ENCODE measurements around the gene MEGF11. TPM values are rescaled to one million over a fixed set of nuclear protein-coding genes. Genes with fewer than 3 reads are reported as not detected.
A peak's percentile ranks its signal among the peaks of the same experiment; 100 is the strongest.

Gene MEGF11
- total RNA-seq, 2 experiments from 2014 or later, result 0.05 TPM; not detected in 1

GRCh38 chr15:65923264-65923663 lies 330.3 kb downstream of the MEGF11 start:
- Mint-ChIP-seq H3K4me1 (ENCODE audit: low read depth) (peaks cover 10% of the 10 kb centered on the region), H3K4me3 (no peak overlapping the region), H3K36me3 (ENCODE audit: low read depth) (no peaks in the 10 kb centered on the region), H3K9me3 (no peaks in the 10 kb centered on the region), H3K27ac (no peak overlapping the region), H3K27me3 (ENCODE audit: low read depth) (no peaks in the 10 kb centered on the region)
- CTCF ChIA-PET, result no interaction called here
- no peak for DNase-seq
- intact Hi-C loops (cut with micrococcal nuclease), result no loop called here

DNA sequence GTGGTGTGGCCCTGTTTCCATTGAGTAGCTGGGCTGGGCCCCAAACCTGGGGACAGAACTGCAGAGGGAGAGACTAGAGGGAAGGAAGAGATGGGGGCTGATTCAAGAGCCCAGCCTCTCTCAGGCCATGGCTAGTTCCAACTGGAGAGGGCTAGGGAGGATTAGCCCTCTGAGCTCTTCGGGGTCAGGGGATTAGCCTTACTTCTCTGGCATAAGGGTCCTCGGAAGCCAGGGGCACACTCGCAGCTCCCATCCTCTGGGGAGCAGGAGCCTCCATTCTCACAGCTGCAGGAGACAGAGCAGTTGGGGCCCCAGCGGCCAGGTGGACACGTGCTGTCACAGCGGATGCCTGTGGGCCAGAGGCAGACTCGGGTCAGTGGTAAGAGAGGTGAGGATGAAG lies 330.9 kb downstream of the MEGF11 start:
- H3K27ac Mint-ChIP-seq, result no peak overlapping the region
- H3K36me3 Mint-ChIP-seq (ENCODE audit: low read depth), result no peaks in the 10 kb centered on the region
- no peak overlapping the region for H3K4me3 Mint-ChIP-seq
- DNase-seq, result no peak
- intact Hi-C loops (cut with micrococcal nuclease), result no loop called here
- H3K27me3 Mint-ChIP-seq (ENCODE audit: low read depth), result no peaks in the 10 kb centered on the region
- no peaks in the 10 kb centered on the region for H3K9me3 Mint-ChIP-seq
- CTCF ChIA-PET, result no interaction called here
- peaks cover 16% of the 10 kb centered on the region for H3K4me1 Mint-ChIP-seq (ENCODE audit: low read depth)

DNA sequence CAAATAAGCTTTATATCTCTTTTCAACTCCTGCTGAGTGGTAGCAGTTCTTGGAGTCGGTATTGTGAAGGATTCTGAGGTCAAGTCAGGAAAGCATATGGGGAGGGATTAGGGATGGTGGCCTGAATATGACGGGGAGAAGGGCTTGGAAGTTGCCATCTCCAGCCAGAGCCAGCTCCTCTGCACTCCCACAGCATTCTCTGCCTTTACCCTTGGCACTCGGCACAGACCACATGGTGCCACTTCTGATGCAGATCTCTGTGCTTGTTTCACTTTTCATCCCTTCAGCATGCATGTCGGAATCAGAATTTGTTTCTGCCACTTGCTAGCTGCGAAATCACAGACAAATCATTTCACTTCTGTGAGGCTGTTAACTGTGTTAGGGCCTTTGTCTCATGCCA lies 331.8 kb downstream of the MEGF11 start:
- H3K27ac Mint-ChIP-seq, result no peak overlapping the region
- H3K9me3 Mint-ChIP-seq, result no peaks in the 10 kb centered on the region
- no peak overlapping the region for H3K4me3 Mint-ChIP-seq
- intact Hi-C loops (cut with micrococcal nuclease), result no loop called here
- H3K4me1 Mint-ChIP-seq (ENCODE audit: low read depth), result peaks cover 24% of the 10 kb centered on the region
- H3K36me3 Mint-ChIP-seq (ENCODE audit: low read depth), result no peaks in the 10 kb centered on the region
- DNase-seq, result no peak
- CTCF ChIA-PET, result interaction anchor here (1.9 kb wide), 1 partner anchor 52 kb away, joined by 5 read pairs; the partner anchor contains the start of gene RAB11A
- no peaks in the 10 kb centered on the region for H3K27me3 Mint-ChIP-seq (ENCODE audit: low read depth)

GRCh38 chr15:65920825-65921309 lies 332.7 kb downstream of the MEGF11 start:
- intact Hi-C loops (cut with micrococcal nuclease), result no loop called here
- H3K9me3 Mint-ChIP-seq, result no peaks in the 10 kb centered on the region
- no peak for DNase-seq
- H3K27me3 Mint-ChIP-seq (ENCODE audit: low read depth), result no peaks in the 10 kb centered on the region
- H3K36me3 Mint-ChIP-seq (ENCODE audit: low read depth), result no peaks in the 10 kb centered on the region
- peaks cover 30% of the 10 kb centered on the region for H3K4me1 Mint-ChIP-seq (ENCODE audit: low read depth)
- CTCF ChIA-PET, result interaction anchor here (1.9 kb wide), 1 partner anchor 51 kb away, joined by 5 read pairs; the partner anchor contains the start of gene RAB11A
- no peak overlapping the region for H3K27ac Mint-ChIP-seq
- no peak overlapping the region for H3K4me3 Mint-ChIP-seq

DNA sequence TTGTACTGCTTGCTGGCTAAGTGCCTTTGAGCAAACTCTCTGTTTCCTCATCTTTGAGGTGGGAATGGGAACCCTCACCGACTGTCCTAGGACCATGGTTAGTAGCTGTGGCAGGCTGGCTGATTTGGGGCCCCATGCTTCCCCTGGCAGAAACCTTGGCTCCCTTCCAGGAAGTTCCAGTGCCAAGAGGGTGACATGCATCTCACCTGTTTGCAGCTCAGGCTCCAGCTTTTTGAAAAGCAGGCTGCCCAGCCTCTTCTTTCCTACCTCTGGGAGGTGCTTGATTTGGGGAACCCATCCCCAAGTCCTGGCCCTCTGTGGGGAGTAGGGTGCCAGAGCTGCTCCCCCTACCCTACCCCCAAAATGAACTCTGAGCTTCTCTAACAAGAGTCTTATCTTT lies 333.4 kb downstream of the MEGF11 start:
- Mint-ChIP-seq H3K4me1 (ENCODE audit: low read depth) (peaks cover 30% of the 10 kb centered on the region), H3K9me3 (no peaks in the 10 kb centered on the region)
- CTCF ChIA-PET, result interaction anchor here (0.6 kb wide), 1 partner anchor 618 kb away, joined by 3 read pairs; no protein-coding TSS in a partner anchor

DNA sequence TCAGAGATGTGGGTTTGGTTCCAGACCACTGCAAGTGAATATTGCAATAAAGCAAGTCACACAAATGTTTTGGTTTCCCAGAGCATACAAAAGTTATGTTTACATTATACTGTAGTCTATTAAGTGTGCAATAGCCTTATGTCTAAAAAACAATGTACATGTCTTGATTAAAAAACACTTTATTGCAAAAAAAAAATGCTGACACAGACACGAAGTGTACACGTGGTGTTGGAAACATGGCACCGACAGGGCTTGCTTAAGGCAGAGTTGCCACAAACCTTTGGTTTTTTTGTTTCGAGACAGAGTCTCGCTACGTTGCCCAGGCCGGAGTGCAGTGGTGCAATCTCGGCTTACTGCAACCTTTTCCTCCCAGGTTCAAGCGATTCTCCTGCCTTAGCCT lies 334.2 kb downstream of the MEGF11 start:
- DNase-seq, result no peak
- Mint-ChIP-seq H3K4me3 (no peak overlapping the region), H3K36me3 (ENCODE audit: low read depth) (no peaks in the 10 kb centered on the region), H3K4me1 (ENCODE audit: low read depth) (peaks cover 30% of the 10 kb centered on the region), H3K27ac (no peak overlapping the region), H3K27me3 (ENCODE audit: low read depth) (no peaks in the 10 kb centered on the region), H3K9me3 (no peaks in the 10 kb centered on the region)
- intact Hi-C loops (cut with micrococcal nuclease), result no loop called here
- CTCF ChIA-PET, result no interaction called here

More for the DNA sequence above, 333.4 kb downstream of the MEGF11 start:
- DNase-seq, result no peak
- H3K36me3 Mint-ChIP-seq (ENCODE audit: low read depth), result no peaks in the 10 kb centered on the region
- no peak overlapping the region for H3K27ac Mint-ChIP-seq
- H3K27me3 Mint-ChIP-seq (ENCODE audit: low read depth), result no peaks in the 10 kb centered on the region
- intact Hi-C loops (cut with micrococcal nuclease), result no loop called here
- no peak overlapping the region for H3K4me3 Mint-ChIP-seq

GRCh38 chr15:65918945-65919344 lies 334.6 kb downstream of the MEGF11 start:
- Mint-ChIP-seq H3K9me3 (no peaks in the 10 kb centered on the region), H3K4me1 (ENCODE audit: low read depth) (peaks cover 30% of the 10 kb centered on the region), H3K27ac (no peak overlapping the region), H3K27me3 (ENCODE audit: low read depth) (no peaks in the 10 kb centered on the region), H3K4me3 (no peak overlapping the region), H3K36me3 (ENCODE audit: low read depth) (no peaks in the 10 kb centered on the region)
- CTCF ChIA-PET, result no interaction called here
- DNase-seq, result no peak
- intact Hi-C loops (cut with micrococcal nuclease), result no loop called here

DNA sequence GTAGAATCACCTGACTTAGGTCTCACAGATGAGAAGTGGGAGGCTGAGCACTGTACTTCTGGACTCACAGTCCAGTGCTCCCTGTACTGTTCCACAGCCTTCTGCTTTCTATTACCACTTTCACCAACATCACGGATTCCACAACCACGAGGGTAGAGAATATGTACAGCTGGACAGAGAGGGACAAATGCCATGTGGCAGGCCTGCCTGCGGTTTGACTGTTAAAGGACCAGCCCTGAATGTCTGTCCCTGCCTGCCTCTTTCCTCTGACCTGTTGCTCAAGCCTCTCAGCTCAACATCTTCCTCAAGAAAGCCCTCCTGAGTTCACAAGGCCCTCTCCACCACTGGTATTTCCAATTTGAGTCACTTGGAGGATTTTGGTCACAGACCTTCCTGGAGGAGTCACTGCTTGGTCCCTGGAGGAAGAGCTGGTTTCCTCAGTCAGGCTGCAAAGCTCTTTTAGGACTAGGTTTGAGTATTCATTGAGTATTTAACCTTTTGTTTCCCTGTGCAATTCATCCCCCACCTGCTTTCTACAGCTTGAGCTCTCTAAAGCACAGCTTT lies 335.1 kb downstream of the MEGF11 start:
- H3K9me3 Mint-ChIP-seq, result no peaks in the 10 kb centered on the region

DNA sequence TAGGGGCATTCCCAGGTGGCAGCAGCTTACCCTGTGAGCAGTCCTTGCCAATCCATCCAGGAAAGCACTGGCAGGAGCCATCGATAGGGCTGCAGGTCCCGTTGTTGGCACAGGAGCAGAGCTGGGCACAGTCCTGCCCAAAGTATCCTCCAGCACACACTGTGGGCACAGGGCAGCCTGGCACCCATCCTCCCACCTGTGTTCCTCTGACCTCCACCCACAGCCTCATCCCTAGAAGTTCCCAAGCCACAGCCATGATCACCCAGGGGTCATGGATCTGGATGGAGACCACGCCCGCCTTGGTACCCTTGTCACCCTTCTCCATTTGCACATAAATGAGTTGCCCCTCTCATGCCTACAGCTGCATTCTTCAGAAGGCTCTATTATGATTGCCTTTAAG lies 335.6 kb downstream of the MEGF11 start:
- no peak overlapping the region for H3K4me3 Mint-ChIP-seq
- intact Hi-C loops (cut with micrococcal nuclease), result loop anchor here (1.0 to 2.0 kb wide), 3 partner anchors 31 to 55 kb away; no protein-coding TSS in a partner anchor
- H3K36me3 Mint-ChIP-seq (ENCODE audit: low read depth), result no peaks in the 10 kb centered on the region
- no peak overlapping the region for H3K27ac Mint-ChIP-seq
- H3K27me3 Mint-ChIP-seq (ENCODE audit: low read depth), result no peaks in the 10 kb centered on the region
- no peak for DNase-seq
- H3K4me1 Mint-ChIP-seq (ENCODE audit: low read depth), result peaks cover 30% of the 10 kb centered on the region
- H3K9me3 Mint-ChIP-seq, result no peaks in the 10 kb centered on the region
- CTCF ChIA-PET, result interaction anchor here (0.7 to 1.1 kb wide), 2 partner anchors 25 to 30 kb away, joined by 3 read pairs; no protein-coding TSS in a partner anchor

More for the DNA sequence above, 335.1 kb downstream of the MEGF11 start:
- Mint-ChIP-seq H3K27ac (peak overlapping the region; percentile 52), H3K4me3 (no peak overlapping the region), H3K4me1 (ENCODE audit: low read depth) (peaks cover 30% of the 10 kb centered on the region), H3K27me3 (ENCODE audit: low read depth) (no peaks in the 10 kb centered on the region), H3K36me3 (ENCODE audit: low read depth) (no peaks in the 10 kb centered on the region)
- peak; percentile 15 for DNase-seq
- CTCF ChIA-PET, result no interaction called here
- intact Hi-C loops (cut with micrococcal nuclease), result no loop called here

DNA sequence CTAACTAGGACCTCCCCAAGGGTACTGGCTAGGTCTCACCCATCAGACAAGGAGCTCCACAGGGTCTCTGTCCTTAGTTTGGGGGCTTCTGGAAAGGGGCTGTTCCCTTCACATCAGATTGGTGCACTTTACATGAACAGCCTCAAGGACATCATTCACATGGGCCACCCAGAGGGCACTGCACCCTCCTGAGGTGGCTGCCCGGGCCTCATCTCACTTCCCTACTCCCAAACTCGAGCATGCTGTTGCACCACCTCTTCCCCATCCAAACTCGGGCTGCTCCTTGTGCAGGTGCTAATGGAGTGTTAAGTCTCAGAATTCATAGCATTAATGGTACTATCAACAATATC lies 336.2 kb downstream of the MEGF11 start:
- Mint-ChIP-seq H3K27me3 (ENCODE audit: low read depth) (no peaks in the 10 kb centered on the region), H3K4me1 (ENCODE audit: low read depth) (peaks cover 30% of the 10 kb centered on the region), H3K4me3 (no peak overlapping the region), H3K36me3 (ENCODE audit: low read depth) (no peaks in the 10 kb centered on the region), H3K9me3 (no peaks in the 10 kb centered on the region), H3K27ac (peak overlapping the region; percentile 54)
- CTCF ChIA-PET, result interaction anchor here (0.6 to 1.1 kb wide), 4 partner anchors 8 to 376 kb away, joined by 3 read pairs; no protein-coding TSS in a partner anchor
- DNase-seq, result no peak
- intact Hi-C loops (cut with micrococcal nuclease), result loop anchor here (1.0 to 2.0 kb wide), 3 partner anchors 30 to 55 kb away; no protein-coding TSS in a partner anchor

- CTCF ChIA-PET, result interaction anchor here (0.6 to 1.1 kb wide), 4 partner anchors 9 to 375 kb away, joined by 3 read pairs; no protein-coding TSS in a partner anchor
- Mint-ChIP-seq H3K36me3 (ENCODE audit: low read depth) (no peaks in the 10 kb centered on the region), H3K4me3 (no peak overlapping the region), H3K27me3 (ENCODE audit: low read depth) (no peaks in the 10 kb centered on the region), H3K4me1 (ENCODE audit: low read depth) (peaks cover 30% of the 10 kb centered on the region), H3K27ac (peak overlapping the region; percentile 54), H3K9me3 (no peaks in the 10 kb centered on the region)
- intact Hi-C loops (cut with micrococcal nuclease), result loop anchor here (1.0 to 2.0 kb wide), 3 partner anchors 30 to 54 kb away; no protein-coding TSS in a partner anchor
- DNase-seq, result peak; percentile 81
These were observed 336.7 kb downstream of the MEGF11 start for GRCh38 chr15:65916664-65917406.

DNA sequence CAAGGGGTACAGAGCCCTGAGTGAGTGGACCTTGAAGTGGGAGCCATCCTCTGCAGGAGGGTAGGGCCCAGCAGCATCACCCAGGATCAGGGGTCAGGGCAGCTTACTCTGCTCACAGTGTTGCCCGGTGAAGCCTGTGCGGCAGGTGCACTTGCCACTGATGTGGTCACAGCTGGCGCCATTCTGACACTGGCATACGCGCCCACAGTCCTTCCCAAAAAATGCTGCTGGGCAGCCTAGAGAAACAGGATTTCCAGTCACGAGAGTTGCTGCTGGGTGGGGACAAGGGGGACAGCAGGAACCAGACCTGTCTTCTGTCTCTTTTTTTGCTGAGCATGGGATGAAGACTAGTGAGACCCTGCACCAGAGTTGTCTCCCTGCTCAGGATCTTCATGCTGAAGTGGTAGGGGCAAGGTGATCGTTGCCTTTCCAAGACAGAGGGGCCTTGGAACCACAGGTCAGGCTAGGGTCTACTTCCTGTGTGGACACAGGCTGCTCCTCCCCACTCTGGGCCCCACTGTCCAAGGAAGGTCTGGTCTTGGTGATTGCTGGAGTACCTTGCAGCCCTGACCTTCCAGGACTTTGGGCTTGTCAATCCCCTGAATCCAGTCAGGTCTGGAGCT lies 337.4 kb downstream of the MEGF11 start:
- CTCF ChIA-PET, result interaction anchor here (0.9 kb wide), 1 partner anchor 9 kb away, joined by 3 read pairs; no protein-coding TSS in a partner anchor
- Mint-ChIP-seq H3K9me3 (no peaks in the 10 kb centered on the region), H3K4me1 (ENCODE audit: low read depth) (peaks cover 30% of the 10 kb centered on the region), H3K27me3 (ENCODE audit: low read depth) (no peaks in the 10 kb centered on the region), H3K4me3 (no peak overlapping the region), H3K36me3 (ENCODE audit: low read depth) (no peaks in the 10 kb centered on the region), H3K27ac (no peak overlapping the region)
- intact Hi-C loops (cut with micrococcal nuclease), result loop anchor here (2.0 kb wide), 2 partner anchors 45 to 53 kb away; no protein-coding TSS in a partner anchor
- no peak for DNase-seq
